Liver (tissue), 3 donors: Measurements from ENCODE around the gene OLFML2A.
"Not testable (repeated sequence)": the region's sequence is repeated elsewhere in the genome, so short reads cannot be mapped to it uniquely, and the experiment has no call there.

ENCODE experiments used
- CTCF ChIP-seq: fragments of 150-350 bp; IDR thresholded peaks from 2 replicates; pipeline ENCODE4 v1.5.1; 2017; ENCODE audit warnings: improper control_type of control experiment, low read depth, low read length; ENCODE audit not compliant: missing input control
- GABPA ChIP-seq, 2 donors: IDR thresholded peaks in 1 of 2; conservative IDR thresholded peaks in 1 of 2; 2 replicates each; pipeline ENCODE4 v1.6.1; 2016; ENCODE audit warnings: antibody characterized with exemption in 2 of 2, mild to moderate bottlenecking in 1 of 2, moderate library complexity in 1 of 2
- JUND ChIP-seq, 2 donors: IDR thresholded peaks; 2 replicates each; pipeline ENCODE4 v1.6.1; 2016; ENCODE audit warnings: antibody characterized with exemption in 2 of 2
- MAX ChIP-seq: IDR thresholded peaks from 2 replicates; pipeline ENCODE4 v1.6.1; 2016; ENCODE audit warnings: antibody characterized with exemption
- SP1 ChIP-seq: IDR thresholded peaks from 2 replicates; pipeline ENCODE4 v1.6.1; 2018; ENCODE audit warnings: antibody characterized with exemption, mild to moderate bottlenecking
- ZBTB33 ChIP-seq: IDR thresholded peaks from 2 replicates; pipeline ENCODE4 v1.6.1; 2016; ENCODE audit warnings: antibody characterized with exemption
- donor health status: healthy.
- donor health status: healthy.

- not testable (repeated sequence) for TF ChIP-seq MAX; CTCF; ZBTB33; JUND (IDR thresholded peaks at IDR 0.05); GABPA (IDR thresholded peaks at IDR 0.05 in 1 of 2, conservative IDR thresholded peaks at IDR 0.05 in 1 of 2); SP1
These were observed 69.5 kb downstream of the OLFML2A start for GRCh38 chr9:124846467-124846866.
